GM18502 (cell line): ENCODE results near the gene NDUFV2.

Experiments used
- ATAC-seq: cut with Tn5 transposase; IDR thresholded peaks from one replicate; pipeline ENCODE4 v1.9.1; 2021; ENCODE audit warnings: mild to moderate bottlenecking; ENCODE audit not compliant: unreplicated experiment, poor library complexity

NDUFV2 gene

DNA sequence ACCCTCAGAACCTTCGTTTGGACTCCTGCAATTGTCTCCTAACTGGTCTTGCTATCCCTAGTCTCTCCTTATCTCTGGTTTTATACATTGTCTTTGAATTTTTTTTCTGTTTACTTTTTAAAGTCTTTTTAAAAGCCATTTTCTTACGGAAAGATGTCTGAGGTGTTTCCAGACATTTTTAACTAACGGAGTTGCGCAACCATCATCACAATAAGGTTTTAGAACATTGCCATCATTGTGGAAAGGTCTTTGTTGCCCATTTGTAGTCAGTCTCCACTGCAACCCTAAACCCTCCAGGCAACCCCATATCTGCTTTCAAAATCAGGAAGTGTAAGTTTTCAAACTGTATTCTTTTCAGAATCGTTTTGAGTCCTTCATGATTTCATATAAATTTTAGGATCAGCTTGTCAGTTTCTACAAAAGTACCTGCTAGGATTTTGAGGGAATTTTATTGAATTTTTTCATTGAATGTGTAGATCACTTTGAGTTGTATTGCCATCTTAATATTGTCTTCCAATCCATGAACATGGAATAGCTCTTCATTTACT, 80.4 kb downstream of the NDUFV2 start:
- no peak for ATAC-seq
